Stimulated activated CD4-positive, alpha-beta T cell treated with anti-CD3 and anti-CD28 coated beads, TNF-alpha, amount 100 ng/mL, for 1 hour (primary cell): ENCODE measurements around the gene SH3BGRL2.
"Not testable (repeated sequence)": the region's sequence is repeated elsewhere in the genome, so short reads cannot be mapped to it uniquely, and the experiment has no call there.

Source experiments
- DNase-seq, 3 donors: peaks; one replicate each; pipeline ENCODE4 v3.0.0-alpha.2; 2020; ENCODE audit warnings: low read depth in 3 of 3, low spot score in 1 of 3

Gene SH3BGRL2

GRCh38 chr6:79648328-79648727, 17.2 kb downstream of the SH3BGRL2 start:
- DNase-seq, result no peak

- DNase-seq, result no peak
These were observed 17.9 kb downstream of the SH3BGRL2 start for GRCh38 chr6:79649016-79649415.

- DNase-seq, result no peak
These were observed 19.8 kb downstream of the SH3BGRL2 start for GRCh38 chr6:79650950-79651349.

GRCh38 chr6:79656134-79656533, 25.0 kb downstream of the SH3BGRL2 start:
- no peak for DNase-seq

GRCh38 chr6:79657238-79657637, 26.1 kb downstream of the SH3BGRL2 start:
- DNase-seq, result no peak

GRCh38 chr6:79663655-79664054, 32.5 kb downstream of the SH3BGRL2 start:
- DNase-seq, result not testable (repeated sequence)

GRCh38 chr6:79665725-79666551, 34.8 kb downstream of the SH3BGRL2 start:
- no peak for DNase-seq

GRCh38 chr6:79666634-79667033, 35.5 kb downstream of the SH3BGRL2 start:
- no peak for DNase-seq

GRCh38 chr6:79668381-79668780, 37.3 kb downstream of the SH3BGRL2 start:
- DNase-seq, result no peak

- DNase-seq, result no peak
These were observed 38.6 kb downstream of the SH3BGRL2 start for GRCh38 chr6:79669766-79670165.

GRCh38 chr6:79670789-79671188, 39.7 kb downstream of the SH3BGRL2 start:
- DNase-seq, result no peak

- DNase-seq, result peak in 1 of 3 donors; percentile 32
These were observed 40.6 kb downstream of the SH3BGRL2 start for GRCh38 chr6:79671600-79672266.

GRCh38 chr6:79672631-79673111, 41.5 kb downstream of the SH3BGRL2 start:
- no peak for DNase-seq

GRCh38 chr6:79673947-79674346, 42.8 kb downstream of the SH3BGRL2 start:
- DNase-seq, result no peak

GRCh38 chr6:79676785-79677736, 45.9 kb downstream of the SH3BGRL2 start:
- no peak for DNase-seq

- DNase-seq, result not testable (repeated sequence)
These were observed 51.6 kb downstream of the SH3BGRL2 start for GRCh38 chr6:79682682-79683081.

- no peak for DNase-seq
These were observed 53.7 kb downstream of the SH3BGRL2 start for GRCh38 chr6:79684876-79685275.

GRCh38 chr6:79686707-79687309, 55.7 kb downstream of the SH3BGRL2 start:
- DNase-seq, result no peak

- DNase-seq, result no peak
These were observed 56.6 kb downstream of the SH3BGRL2 start for GRCh38 chr6:79687759-79688158.

GRCh38 chr6:79694156-79694555, 63.0 kb downstream of the SH3BGRL2 start:
- no peak for DNase-seq
